NOMO-1 treated with dmso at 0.1 percent for 144 hours (cell line): Measurements from ENCODE around the gene POLR3GL.
A peak's percentile ranks its signal among the peaks of the same experiment; 100 is the strongest.
"Not testable (repeated sequence)": the region's sequence is repeated elsewhere in the genome, so short reads cannot be mapped to it uniquely, and the experiment has no call there.

ENCODE experiments used
- DNase-seq: peaks from one replicate; lab custom pipeline; 2025; ENCODE audit not compliant: unreplicated experiment; lab: John Stamatoyannopoulos, UW

The POLR3GL gene

GRCh38 chr1:145964328-145965118 is at the start of gene POLR3GL, which contains the start of gene ANKRD34A:
POLR3GL (plus strand) TSS chr1:145964690; CDS start chr1:145974866, 10,176 bp downstream.
ANKRD34A (minus strand) TSS chr1:145964575; CDS start chr1:145961759, 2,816 bp downstream.
- DNase-seq = peak; percentile 83

GRCh38 chr1:145916745-145917144 is 47.7 kb upstream of the POLR3GL start:
- DNase-seq = no peak

GRCh38 chr1:145917595-145917994 is 46.9 kb upstream of the POLR3GL start:
- DNase-seq = no peak

GRCh38 chr1:145918144-145918991 is 46.1 kb upstream of the POLR3GL start, which contains the start of gene PEX11B:
PEX11B (minus strand) TSS chr1:145918717; CDS start chr1:145918688, 29 bp downstream.
- peak; percentile 83 for DNase-seq

GRCh38 chr1:145918992-145919939 is 45.2 kb upstream of the POLR3GL start:
- peak; percentile 25 for DNase-seq

- not testable (repeated sequence) for DNase-seq
Observed at GRCh38 chr1:145920297-145920696, 44.2 kb upstream of the POLR3GL start.

GRCh38 chr1:145922266-145922665 is 42.2 kb upstream of the POLR3GL start:
- no peak for DNase-seq

- DNase-seq = no peak
Observed at GRCh38 chr1:145926686-145927062, 37.8 kb upstream of the POLR3GL start.

- DNase-seq = peak; percentile 99
Observed at GRCh38 chr1:145927063-145927886, 37.2 kb upstream of the POLR3GL start, which contains the start of gene RBM8A. RBM8A (minus strand) TSS chr1:145927484; CDS start chr1:145927426, 58 bp downstream.

GRCh38 chr1:145927916-145928643 is 36.4 kb upstream of the POLR3GL start:
- DNase-seq = no peak

- peak; percentile 17 for DNase-seq
Observed at GRCh38 chr1:145932522-145933009, 31.9 kb upstream of the POLR3GL start.

GRCh38 chr1:145935708-145936107 is 28.8 kb upstream of the POLR3GL start:
- no peak for DNase-seq

GRCh38 chr1:145936247-145936646 is 28.2 kb upstream of the POLR3GL start:
- no peak for DNase-seq

- no peak for DNase-seq
Observed at GRCh38 chr1:145937436-145937835, 27.1 kb upstream of the POLR3GL start.

- no peak for DNase-seq
Observed at GRCh38 chr1:145942405-145942804, 22.1 kb upstream of the POLR3GL start.

GRCh38 chr1:145942871-145943270 is 21.6 kb upstream of the POLR3GL start:
- DNase-seq = no peak

- no peak for DNase-seq
Observed at GRCh38 chr1:145944532-145944931, 20.0 kb upstream of the POLR3GL start.

GRCh38 chr1:145946477-145946986 is 18.0 kb upstream of the POLR3GL start:
- no peak for DNase-seq

- no peak for DNase-seq
Observed at GRCh38 chr1:145947551-145947950, 16.9 kb upstream of the POLR3GL start.
